Gastrocnemius medialis (tissue), 4 donors: ENCODE results near the gene SLC10A7. TPM values are rescaled to one million over a fixed set of nuclear protein-coding genes. Genes with fewer than 3 reads are reported as not detected.

Experiments
- ATAC-seq, 2 donors: fragments of 150-250 bp; one replicate each; pipeline ENCODE4 v1.9.1; 2016
- DNase-seq, 2 donors: peaks; one replicate each; pipeline ENCODE4 v3.0.0-alpha.2; 2019
- H3K27ac ChIP-seq, 4 donors: fragments of 200-600 bp; sonication (generic); 1 replicate in 1 of 4; 2 replicates in 3 of 4; pipeline ENCODE4 v1.5.1; 2016 to 2018; ENCODE audit warnings: mild to moderate bottlenecking in 2 of 4, moderate library complexity in 1 of 4
- H3K27me3 ChIP-seq, 3 donors: fragments of 200-600 bp; sonication (generic) in 2 of 3; 1 replicate in 1 of 3; 2 replicates in 2 of 3; pipeline versions ENCODE4 v1.5.1 to v1.6.0; 2016 to 2019; ENCODE audit warnings: mild to moderate bottlenecking in 1 of 3, moderate library complexity in 1 of 3
- H3K36me3 ChIP-seq, 2 donors: fragments of 200-600 bp; sonication (generic) in 1 of 2; one replicate each; pipeline ENCODE4 v1.5.1; 2017 to 2018
- H3K4me1 ChIP-seq, 2 donors: fragments of 200-600 bp; sonication (generic) in 1 of 2; one replicate each; pipeline ENCODE4 v1.5.1; 2016 to 2017; ENCODE audit warnings: mild to moderate bottlenecking in 2 of 2
- H3K4me3 ChIP-seq, 4 donors: fragments of 200-600 bp; sonication (generic) in 3 of 4; 1 replicate in 1 of 4; 2 replicates in 3 of 4; pipeline ENCODE4 v1.5.1; 2016 to 2019; ENCODE audit warnings: mild to moderate bottlenecking in 2 of 4
- H3K9me3 ChIP-seq, 3 donors: fragments of 200-600 bp; sonication (generic) in 2 of 3; 1 replicate in 1 of 3; 2 replicates in 2 of 3; pipeline ENCODE4 v1.5.1; 2016 to 2019
- CTCF ChIP-seq, 5 experiments: fragments of 450-650 bp in 3 of 5; fragments of 200-600 bp in 2 of 5; sonication (generic) in 2 of 5; IDR thresholded peaks in 4 of 5; conservative IDR thresholded peaks in 1 of 5; 1 replicate in 4 of 5; 2 replicates in 1 of 5; pipeline ENCODE4 v1.5.1; 2016 to 2019; ENCODE audit warnings: antibody characterized with exemption in 5 of 5, mild to moderate bottlenecking in 3 of 5, moderate library complexity in 3 of 5
- POLR2A ChIP-seq, 2 donors: fragments of 450-650 bp; IDR thresholded peaks; one replicate each; pipeline ENCODE4 v1.6.1; 2017; ENCODE audit warnings: antibody characterized with exemption in 2 of 2, mild to moderate bottlenecking in 2 of 2, moderate library complexity in 2 of 2
- in situ Hi-C, 4 donors: fragments of 200-750 bp; cut with MboI; loops; one replicate each; pipeline versions ENCODE4 v1.15.0 to v1.8.0; 2017; ENCODE audit warnings: low sequenced_read_pairs in 4 of 4
- intact Hi-C: fragments of 100-400 bp; cut with DNase I; formaldehyde crosslinking; loops from one replicate; pipeline ENCODE4 v1.15.1; 2023; ENCODE audit warnings: low total_unique reads
- total RNA-seq, 4 donors: library from RNA; depleted of rRNA; stranded (reverse); fragments of >200 nt; gene quantifications; one replicate each; pipeline versions ENCODE4 v1.1.0 to v1.2.3, GENCODE V29; 2016

The SLC10A7 gene
- total RNA-seq, 4 donors from 2014 or later = 2.1 to 6.0 (median 2.3) TPM

GRCh38 chr4:146283758-146284651, 237.7 kb downstream of the SLC10A7 start:
- H3K4me1 ChIP-seq = peaks cover 12 to 31% of the 10 kb centered on the region in 2 donors
- no peaks in the 10 kb centered on the region for H3K27me3 ChIP-seq
- intact Hi-C loops = no loop called here
- ATAC-seq = no peak
- H3K27ac ChIP-seq = peak overlapping the region in 1 of 4 donors; percentile 25
- no peak for DNase-seq
- TF ChIP-seq POLR2A (IDR thresholded peaks at IDR 0.05) (no peak), CTCF (IDR thresholded peaks at IDR 0.05 in 4 of 5, conservative IDR thresholded peaks at IDR 0.05 in 1 of 5) (no peak)
- in situ Hi-C loops = no loop called here
- H3K4me3 ChIP-seq = no peak overlapping the region
- no peaks in the 10 kb centered on the region for H3K36me3 ChIP-seq
- H3K9me3 ChIP-seq = no peaks in the 10 kb centered on the region

DNA sequence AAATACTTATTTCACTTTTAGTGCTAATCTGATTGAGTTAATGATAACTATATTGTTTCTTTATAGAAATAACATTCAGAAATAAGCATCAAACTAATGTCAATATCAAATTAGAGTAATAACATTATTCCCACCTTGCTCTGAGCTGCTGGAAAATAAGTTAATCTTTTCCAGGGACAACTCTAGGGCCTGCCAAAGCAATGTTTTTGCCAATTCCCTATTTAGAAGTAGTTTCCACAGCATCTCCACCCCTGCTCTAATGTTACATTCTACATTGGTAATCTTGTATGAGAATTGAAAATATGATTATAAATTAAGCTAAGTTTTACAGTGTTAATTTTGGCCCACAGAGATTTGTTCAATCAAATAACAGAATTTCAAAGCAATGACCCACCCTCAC, 239.1 kb downstream of the SLC10A7 start:
- in situ Hi-C loops = no loop called here
- no peak for DNase-seq
- peaks cover 12 to 32% of the 10 kb centered on the region in 2 donors for H3K4me1 ChIP-seq
- H3K9me3 ChIP-seq = no peaks in the 10 kb centered on the region
- no peak for ATAC-seq
- H3K27ac ChIP-seq = no peak overlapping the region
- H3K4me3 ChIP-seq = no peak overlapping the region
- TF ChIP-seq POLR2A (IDR thresholded peaks at IDR 0.05) = no peak
- no peak for TF ChIP-seq CTCF (IDR thresholded peaks at IDR 0.05 in 4 of 5, conservative IDR thresholded peaks at IDR 0.05 in 1 of 5)
- intact Hi-C loops = no loop called here
- no peaks in the 10 kb centered on the region for H3K27me3 ChIP-seq
- no peaks in the 10 kb centered on the region for H3K36me3 ChIP-seq

GRCh38 chr4:146278986-146279385, 242.8 kb downstream of the SLC10A7 start:
- H3K27me3 ChIP-seq = no peaks in the 10 kb centered on the region
- H3K27ac ChIP-seq = no peak overlapping the region
- no peak overlapping the region for H3K4me3 ChIP-seq
- no peak for DNase-seq
- intact Hi-C loops = no loop called here
- H3K36me3 ChIP-seq = no peaks in the 10 kb centered on the region
- TF ChIP-seq CTCF (IDR thresholded peaks at IDR 0.05 in 4 of 5, conservative IDR thresholded peaks at IDR 0.05 in 1 of 5) (no peak), POLR2A (IDR thresholded peaks at IDR 0.05) (no peak)
- no peaks in the 10 kb centered on the region for H3K9me3 ChIP-seq
- ATAC-seq = no peak
- peaks cover 12 to 24% of the 10 kb centered on the region in 2 donors for H3K4me1 ChIP-seq
- in situ Hi-C loops = no loop called here

GRCh38 chr4:146275370-146275769, 246.4 kb downstream of the SLC10A7 start:
- Histone ChIP-seq H3K9me3 (no peaks in the 10 kb centered on the region), H3K4me3 (no peak overlapping the region), H3K4me1 (peaks cover 0 to 8% of the 10 kb centered on the region in 2 donors), H3K36me3 (no peaks in the 10 kb centered on the region), H3K27me3 (no peaks in the 10 kb centered on the region), H3K27ac (no peak overlapping the region)
- intact Hi-C loops (no loop called here), in situ Hi-C loops (no loop called here)
- TF ChIP-seq POLR2A (IDR thresholded peaks at IDR 0.05) (no peak), CTCF (IDR thresholded peaks at IDR 0.05 in 4 of 5, conservative IDR thresholded peaks at IDR 0.05 in 1 of 5) (no peak)
- no peak for DNase-seq
- ATAC-seq = no peak
